ENCODE results near the gene TNFAIP2. TPM values are rescaled to one million over a fixed set of nuclear protein-coding genes. Genes with fewer than 3 reads are reported as not detected.

The TNFAIP2 gene
- total and polyA plus RNA-seq, 2 of the 4 experiments (the other 2 are of a cell fraction) = 6.3 to 9.6 TPM

- intact Hi-C loops (cut with micrococcal nuclease) = no loop called here
- ATAC-seq (ENCODE audit: low read depth) (peak; percentile 97), DNase-seq (peak; percentile 73)
- Histone ChIP-seq H3K36me3 (ENCODE audit: control insufficient read depth, insufficient read depth, low read length) (no peaks in the 10 kb centered on the region), H3K14ac (replicated peaks; ENCODE audit: low read depth, low read length) (peak overlapping the region; percentile 62), H4K20me1 (ENCODE audit: insufficient read depth, low read length) (no peaks in the 10 kb centered on the region), H4K5ac (ENCODE audit: low read depth, low read length) (peak overlapping the region; percentile 85), H3K23ac (ENCODE audit: low read depth, low read length) (peak overlapping the region; percentile 1; the same call in 1 of the 2 replicates), H2AK5ac (ENCODE audit: low read depth, low read length) (peak overlapping the region; percentile 59), H2BK20ac (ENCODE audit: low read depth, low read length) (peak overlapping the region; percentile 58; the same call in 1 of the 2 replicates), H3K4me3 (ENCODE audit: insufficient read depth, low read depth, low read length) (no peak overlapping the region), H3K4me1 (ENCODE audit: control insufficient read depth, insufficient read depth, low read length) (peaks cover 8% of the 10 kb centered on the region), H3K27me3 (ENCODE audit: control insufficient read depth, insufficient read depth, low read length) (no peaks in the 10 kb centered on the region; the same call in 1 of the 2 replicates), H3K4me2 (ENCODE audit: low read depth, low read length) (no peak overlapping the region), H2AK9ac (replicated peaks; ENCODE audit: low read depth, low read length, poor library complexity) (peak overlapping the region; percentile 18), H3K56ac (ENCODE audit: extremely low read depth, insufficient read depth, low read length) (no peak overlapping the region; the same call in 1 of the 2 replicates), H2BK15ac (ENCODE audit: low read depth, low read length) (peak overlapping the region; percentile 36; the same call in 1 of the 3 replicates), H4K8ac (ENCODE audit: low read depth in 2 of 2, low read length in 2 of 2) (peak overlapping the region; percentile 29 to 92), H3K18ac (ENCODE audit: low read depth, low read length) (peak overlapping the region; percentile 42), H3K9ac (ENCODE audit: low read depth, low read length) (peak overlapping the region; percentile 12; the same call in 1 of the 2 replicates), H3K79me1 (ENCODE audit: low read depth in 1 of 2, low read length in 2 of 2) (no peaks in the 10 kb centered on the region), H2AFZ (replicated peaks; ENCODE audit: low read length, poor library complexity) (peak overlapping the region; percentile 87), H3K9me3 (ENCODE audit: control insufficient read depth, insufficient read depth, low read length) (no peaks in the 10 kb centered on the region), H4K91ac (ENCODE audit: insufficient read depth, low read depth, low read length) (peak overlapping the region; percentile 37), H3K27ac (ENCODE audit: insufficient read depth, low read length) (peak overlapping the region; percentile 35), H3K4ac (ENCODE audit: low read depth, low read length) (peak overlapping the region; percentile 83), H2BK5ac (ENCODE audit: low read depth, low read length, poor library complexity, severe bottlenecking) (peak overlapping the region; percentile 57), H2BK120ac (ENCODE audit: low read depth, low read length) (peak overlapping the region; percentile 87), H3K9me1 (ENCODE audit: insufficient read depth, low read length) (peaks cover 8% of the 10 kb centered on the region)
- dilution Hi-C loops (cut with HindIII; ENCODE audit: low sequenced_read_pairs, unreplicated experiment) = no loop called here
- in situ Hi-C loops (cut with MboI; ENCODE audit: low sequenced_read_pairs) = no loop called here
- WGBS, 2 experiments (ENCODE audit: extremely low coverage in 2 of 2, insufficient read length in 1 of 2) = 54% methylated on average over 11 of the region's 20 CpGs; no CpG with 5 or more reads in 1 of the 2 experiments
- ChIA-PET CTCF (interaction anchor here (1.3 kb wide), 1 partner anchor 32 kb away, joined by 5 read pairs; no protein-coding TSS in a partner anchor), POLR2A (ENCODE audit: unreplicated experiment) (no interaction called here)
- BruUV-seq (replicated peaks) = no TSS peak
- TF ChIP-seq CEBPB (IDR thresholded peaks at IDR 0.05; ENCODE audit: low read depth, low read length) (no peak), USF2 (IDR thresholded peaks at IDR 0.05; ENCODE audit: low read depth, low read length) (no peak), NFE2L2 (IDR thresholded peaks at IDR 0.05; ENCODE audit: low read depth, low read length) (peak; percentile 65; the same call in 1 of the 2 replicates), MAFK (IDR thresholded peaks at IDR 0.05; ENCODE audit: low read depth, low read length) (peak; percentile 95), ELK1 (IDR thresholded peaks at IDR 0.05; ENCODE audit: borderline replicate concordance, low read depth, low read length) (no peak), CTCF (conservative IDR thresholded peaks at IDR 0.05; ENCODE audit: low read depth, low read length) (0 out of 2 replicates have a peak, but pooled peaks have one; percentile 7), SMC3 (IDR thresholded peaks at IDR 0.05; ENCODE audit: low read depth, low read length) (no peak), MXI1 (IDR thresholded peaks at IDR 0.05; ENCODE audit: borderline replicate concordance, low read depth, low read length) (no peak), FOS (IDR thresholded peaks at IDR 0.05; ENCODE audit: low read depth, low read length) (peak; percentile 55), RAD21 (IDR thresholded peaks at IDR 0.05; ENCODE audit: low read length) (no peak), RCOR1 (IDR thresholded peaks at IDR 0.05; ENCODE audit: insufficient replicate concordance, low read length) (no peak), POLR2A (IDR thresholded peaks at IDR 0.05; ENCODE audit: low read depth, low read length) (no peak), RFX5 (IDR thresholded peaks at IDR 0.05; ENCODE audit: low read depth, low read length) (no peak)
Measured at GRCh38 chr14:103136388-103137271, 13.4 kb downstream of the TNFAIP2 start.

Data from IMR-90 (cell line).